Mesenteric fat pad (tissue), 1 donor: ENCODE data around the gene SERBP1. TPM values are rescaled to one million over a fixed set of nuclear protein-coding genes. Genes with fewer than 3 reads are reported as not detected.
"Not testable (repeated sequence)": the region's sequence is repeated elsewhere in the genome, so short reads cannot be mapped to it uniquely, and the experiment has no call there.

Experiments
- DNase-seq: peaks from one replicate; pipeline ENCODE4 v3.0.0-alpha.2; 2020; ENCODE audit warnings: low spot score
- long read RNA-seq: library from polyadenylated mRNA; unstranded; transcript quantifications from one replicate; pipeline ENCODE4 v2.0.0, GENCODE V29; 2020
- total RNA-seq: library from RNA; stranded (reverse); fragmentation: NEBNext Ultra II Directional; extraction: Animal tissue kit (Norgen Biotek cat#: 25700); gene quantifications from one replicate; pipeline ENCODE4 v1.2.1, GENCODE V29; 2021
- donor health status: DM: yes; HTN: yes; CAD: no.

Gene SERBP1
- 151 TPM for total RNA-seq
- long read RNA-seq, full-length matches to known transcripts, result 436 of 473 reads
- long read RNA-seq, partial matches to known transcripts, result 16 of 473 reads
- long read RNA-seq, other reads (novel, unspliced or antisense), result 21 of 473 reads

DNA sequence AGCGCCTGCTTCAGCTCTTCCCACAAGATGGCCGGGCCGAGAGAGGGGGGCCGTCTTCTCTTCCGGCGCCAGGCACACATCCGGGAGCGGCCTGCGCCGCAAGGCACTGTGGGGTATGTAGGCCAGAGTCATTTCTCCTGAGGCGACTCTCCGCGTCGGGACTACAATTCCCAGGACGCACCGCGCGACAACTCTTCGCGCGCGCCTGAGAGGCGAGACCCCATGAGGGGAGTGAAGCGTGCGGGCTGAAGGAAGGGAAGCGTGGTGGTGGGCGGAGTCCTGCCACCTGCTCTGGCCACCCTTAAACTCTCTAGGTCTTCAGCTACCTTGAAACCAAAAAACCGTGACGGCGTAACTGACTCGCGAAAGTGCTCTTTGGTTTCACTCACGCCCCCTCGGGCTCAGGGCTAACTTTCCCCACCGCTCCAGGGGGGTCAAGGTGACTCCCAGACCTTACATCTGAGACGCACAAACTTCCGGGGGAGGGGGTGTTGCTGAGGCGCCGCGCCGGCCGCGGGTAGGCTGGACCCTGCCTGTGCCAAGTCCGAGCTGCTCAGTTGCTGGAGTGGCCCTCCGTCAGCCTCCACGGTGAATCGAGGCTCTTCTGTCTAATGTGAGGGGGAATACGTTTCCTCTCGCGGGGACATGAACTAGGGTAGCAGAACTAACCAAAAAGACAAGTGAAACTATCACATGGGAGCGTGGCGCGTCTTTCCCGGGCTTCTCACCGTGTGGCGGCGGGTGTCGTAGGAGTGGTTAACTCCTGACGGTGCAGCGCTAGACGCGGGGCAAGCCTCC is at the start of gene SERBP1:
SERBP1 (minus strand) TSS at position 45 of the 798 bp plus-strand sequence. CDS start 102 bp downstream, outside the sequence.
- peak; percentile 97 for DNase-seq

DNA sequence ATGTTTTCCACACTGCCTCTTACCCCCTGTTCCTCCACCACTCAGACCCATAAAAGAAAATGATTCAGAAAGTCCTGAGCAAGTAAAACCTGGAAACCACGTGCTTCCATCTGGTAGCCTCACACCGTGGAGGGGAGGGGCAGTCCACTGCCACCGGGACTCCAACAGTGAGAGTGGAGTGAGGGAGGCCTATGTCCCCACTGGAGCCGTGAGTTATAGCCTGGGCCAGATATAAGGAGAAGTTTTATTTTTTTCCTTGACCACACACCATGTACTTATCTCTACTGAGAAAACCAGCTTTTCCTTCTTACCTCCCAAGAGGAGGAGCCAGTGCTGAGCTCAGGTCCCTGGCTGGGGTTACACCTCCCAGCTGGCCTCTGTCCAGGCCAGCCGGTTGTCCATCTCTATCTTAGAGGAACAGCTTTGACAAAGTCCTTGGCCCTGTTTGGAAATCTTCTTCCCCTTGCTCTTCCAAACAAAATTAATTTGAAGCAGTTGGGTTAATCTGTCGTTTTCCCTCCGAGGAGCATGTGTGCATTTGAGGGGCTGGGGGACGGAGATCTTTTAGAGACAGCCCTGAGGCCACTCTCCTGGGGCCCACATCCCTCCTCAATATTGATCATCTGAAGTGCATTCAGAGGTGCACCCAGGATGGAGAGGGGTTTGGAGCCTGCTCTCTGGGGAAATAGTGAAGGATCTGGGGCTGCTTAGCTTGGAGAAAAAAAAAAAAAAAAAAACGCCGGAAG is 49.1 kb upstream of the SERBP1 start:
- DNase-seq, result no peak

DNA sequence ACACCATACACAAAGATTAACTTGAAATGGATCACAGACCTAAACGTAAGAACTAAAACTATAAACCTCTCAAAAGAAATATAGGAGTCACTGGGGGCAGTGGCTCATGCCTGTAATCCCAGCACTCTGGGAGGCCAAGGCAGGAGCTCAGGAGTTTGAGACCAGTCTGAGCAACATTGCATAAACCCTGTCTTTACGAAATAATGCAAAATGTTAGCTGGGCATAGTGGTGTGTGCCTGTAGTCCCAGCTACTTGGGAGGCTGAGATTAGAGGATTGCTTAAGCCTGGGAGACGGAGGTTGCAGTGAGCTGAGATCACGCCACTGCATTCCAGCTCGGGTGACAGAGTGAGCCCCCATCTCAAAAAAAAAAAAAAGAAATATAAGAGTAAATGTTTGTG is 46.7 kb upstream of the SERBP1 start:
- no peak for DNase-seq

DNA sequence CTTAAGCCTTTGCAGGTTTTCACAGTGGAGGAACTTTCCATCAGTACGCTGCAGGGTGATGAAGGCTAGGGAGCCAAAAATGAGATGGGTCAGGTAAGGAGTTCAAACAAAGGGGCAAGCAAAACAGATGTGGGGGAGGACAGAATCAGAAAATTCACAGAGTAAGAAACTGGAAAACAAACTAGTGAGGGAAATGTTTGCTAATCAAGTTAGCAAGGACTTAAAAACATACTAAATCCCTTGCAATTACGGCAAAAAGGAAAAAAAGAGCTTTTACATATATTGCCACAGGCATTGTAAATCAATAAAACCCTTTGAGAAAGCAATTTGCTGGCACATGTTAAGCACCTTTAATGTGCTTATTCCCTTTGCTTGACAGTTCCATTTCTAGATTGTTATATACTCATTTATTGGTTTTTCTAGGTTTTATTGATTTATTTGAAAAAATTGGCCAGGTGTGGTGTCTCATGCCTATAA is 45.8 kb upstream of the SERBP1 start:
- DNase-seq, result no peak

DNA sequence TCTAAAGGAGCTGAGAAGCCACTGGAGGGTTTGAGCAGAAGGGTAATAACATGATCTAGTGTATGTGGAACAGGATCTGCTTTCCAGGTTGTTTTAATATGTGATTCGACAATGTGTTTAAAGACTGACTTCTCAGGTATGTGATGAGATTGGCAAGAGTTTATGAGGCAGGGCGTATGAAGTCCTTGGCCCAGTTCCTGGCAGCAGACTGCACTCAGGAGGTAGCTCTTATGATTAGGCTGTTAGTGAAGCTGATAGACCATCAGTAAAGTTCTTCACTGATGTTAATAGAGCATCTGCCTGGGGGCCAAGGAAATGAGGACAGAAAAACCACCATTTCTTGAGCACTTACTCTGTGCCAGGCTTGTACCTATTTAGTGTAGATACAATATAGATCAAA is 41.9 kb upstream of the SERBP1 start:
- DNase-seq, result no peak

DNA sequence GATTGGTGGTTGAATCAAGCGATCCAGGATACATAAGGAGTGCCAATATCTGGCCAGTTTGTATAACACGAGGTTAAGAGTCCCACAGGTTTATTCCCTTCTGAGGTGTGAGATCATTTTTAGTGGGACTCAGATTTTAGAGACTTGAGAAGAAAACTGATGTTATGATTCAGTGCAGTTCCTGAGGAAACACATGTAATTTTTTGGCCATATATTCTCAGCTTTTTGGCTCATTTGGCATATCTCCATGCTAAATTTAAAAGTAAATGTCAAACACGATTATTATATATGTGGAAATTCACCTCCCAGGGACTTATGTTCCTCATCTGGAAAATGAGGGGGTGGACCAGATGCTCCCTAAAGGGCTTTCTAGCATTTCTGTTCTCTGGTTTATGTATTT is 39.2 kb upstream of the SERBP1 start:
- no peak for DNase-seq

DNA sequence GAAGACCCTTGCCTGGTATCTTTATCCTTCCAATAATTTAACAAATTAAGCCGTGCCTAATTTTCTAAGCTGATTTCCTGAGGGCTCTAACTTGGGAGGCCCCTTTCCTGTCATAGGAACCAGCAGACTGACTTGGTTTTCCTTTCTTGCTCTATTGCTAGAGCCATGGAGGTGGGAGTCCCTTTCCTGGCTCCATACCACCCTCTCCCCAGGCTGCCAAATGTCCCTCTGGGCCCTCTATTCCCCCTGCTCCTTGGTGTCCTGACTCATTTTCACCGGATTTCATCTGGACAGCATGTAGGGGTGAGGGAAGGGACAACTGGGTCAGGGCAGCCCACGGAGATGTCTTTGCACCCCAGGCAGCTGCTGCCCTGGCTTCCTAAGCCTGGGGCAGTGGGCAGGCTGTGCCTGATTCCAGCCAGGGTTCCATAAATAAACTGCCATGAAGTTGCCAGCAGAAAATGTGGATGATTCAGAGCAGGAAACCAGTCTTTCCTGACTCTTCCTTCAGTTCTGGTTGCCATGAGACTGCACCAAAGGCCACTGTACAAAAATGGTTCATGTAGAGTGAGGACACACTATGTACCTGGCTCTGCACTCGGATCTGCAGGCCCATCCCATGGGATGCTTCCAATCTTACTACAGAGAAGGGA is 38.0 kb upstream of the SERBP1 start:
- DNase-seq, result no peak

DNA sequence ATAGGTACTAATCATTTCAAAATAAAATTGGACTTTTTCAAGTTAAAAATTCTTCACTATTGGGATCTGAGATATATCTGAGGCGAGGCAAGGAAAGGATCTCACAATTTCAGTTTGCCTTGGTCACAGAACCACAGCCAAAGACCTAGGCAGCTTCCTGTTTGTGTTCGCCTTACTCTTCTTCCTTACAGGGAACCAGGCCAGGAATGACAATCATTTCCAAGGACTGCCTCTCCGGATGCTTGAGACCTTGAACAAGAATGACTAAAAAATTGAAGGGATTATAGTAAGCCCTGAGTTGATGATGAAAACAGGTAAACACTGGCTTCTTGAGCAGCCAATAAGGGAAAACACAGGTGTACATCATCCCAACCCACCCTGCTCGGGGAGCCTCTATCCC is 35.2 kb upstream of the SERBP1 start:
- no peak for DNase-seq

DNA sequence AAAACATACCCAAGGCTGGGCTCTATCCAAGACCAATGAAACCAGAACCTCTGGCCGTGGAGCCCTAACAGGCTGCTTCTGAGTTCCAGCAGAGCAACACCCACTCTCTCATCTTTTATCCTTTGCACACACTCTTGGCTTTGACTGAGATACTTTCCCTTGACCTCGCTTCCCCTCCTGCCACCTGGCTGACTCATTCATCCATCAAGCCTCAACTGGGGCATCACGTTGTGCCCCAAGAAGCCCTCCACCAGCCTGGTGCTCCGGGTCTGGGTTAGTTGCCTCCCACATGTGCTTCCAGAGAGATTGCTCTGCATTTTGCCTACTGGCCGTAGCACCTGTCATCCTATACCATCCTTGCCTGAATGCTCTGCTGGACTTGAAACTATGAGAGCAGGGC is 34.5 kb upstream of the SERBP1 start:
- DNase-seq, result no peak

DNA sequence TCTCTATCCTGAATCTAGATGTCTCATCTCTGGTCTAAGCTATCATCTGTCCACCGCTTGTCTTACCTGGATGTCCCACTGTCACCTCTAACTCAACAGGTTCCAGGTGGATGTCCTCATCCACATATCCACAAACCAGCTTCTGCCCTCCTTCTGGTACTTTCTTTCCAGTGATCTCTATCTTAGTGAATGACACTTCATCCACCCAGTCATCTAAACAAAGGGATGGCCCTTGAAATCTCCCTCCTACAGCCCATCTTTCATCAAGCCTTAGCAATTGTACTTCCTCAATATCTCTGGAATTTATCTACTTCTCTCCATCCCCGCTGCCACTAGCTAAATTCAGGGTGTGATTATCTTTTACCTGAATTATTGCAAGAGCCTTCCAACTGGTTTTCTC is 33.9 kb upstream of the SERBP1 start:
- DNase-seq, result no peak

DNA sequence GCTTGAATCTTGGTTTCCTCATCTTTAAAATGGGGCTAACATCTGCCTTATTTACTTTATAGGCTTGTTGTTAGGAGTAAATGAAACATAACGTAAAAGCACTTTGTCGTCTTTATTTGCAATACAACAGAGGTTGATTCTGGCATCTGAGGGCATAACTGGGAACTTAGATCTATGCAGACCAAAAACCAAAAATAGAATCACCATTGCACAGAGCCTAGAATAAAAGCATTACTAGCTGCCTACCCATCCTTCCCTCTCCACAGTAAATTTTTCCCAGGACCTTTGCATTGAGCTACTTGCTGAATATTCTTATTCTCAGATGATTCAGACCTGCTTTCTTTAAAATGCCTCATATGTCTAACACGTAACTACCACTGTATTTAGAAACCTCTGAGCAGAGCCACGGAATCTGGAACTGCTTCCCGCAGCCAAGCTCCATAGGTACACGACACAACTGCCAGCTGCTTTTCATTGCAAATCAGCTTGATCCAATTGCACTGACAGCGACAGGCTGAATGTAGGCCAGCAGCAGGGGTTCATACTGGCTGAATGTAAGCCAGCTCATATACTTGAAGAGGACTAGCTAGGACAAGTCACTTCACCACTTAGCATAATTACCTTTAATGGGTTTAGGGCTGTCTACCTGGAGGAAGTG is 33.2 kb upstream of the SERBP1 start:
- no peak for DNase-seq

DNA sequence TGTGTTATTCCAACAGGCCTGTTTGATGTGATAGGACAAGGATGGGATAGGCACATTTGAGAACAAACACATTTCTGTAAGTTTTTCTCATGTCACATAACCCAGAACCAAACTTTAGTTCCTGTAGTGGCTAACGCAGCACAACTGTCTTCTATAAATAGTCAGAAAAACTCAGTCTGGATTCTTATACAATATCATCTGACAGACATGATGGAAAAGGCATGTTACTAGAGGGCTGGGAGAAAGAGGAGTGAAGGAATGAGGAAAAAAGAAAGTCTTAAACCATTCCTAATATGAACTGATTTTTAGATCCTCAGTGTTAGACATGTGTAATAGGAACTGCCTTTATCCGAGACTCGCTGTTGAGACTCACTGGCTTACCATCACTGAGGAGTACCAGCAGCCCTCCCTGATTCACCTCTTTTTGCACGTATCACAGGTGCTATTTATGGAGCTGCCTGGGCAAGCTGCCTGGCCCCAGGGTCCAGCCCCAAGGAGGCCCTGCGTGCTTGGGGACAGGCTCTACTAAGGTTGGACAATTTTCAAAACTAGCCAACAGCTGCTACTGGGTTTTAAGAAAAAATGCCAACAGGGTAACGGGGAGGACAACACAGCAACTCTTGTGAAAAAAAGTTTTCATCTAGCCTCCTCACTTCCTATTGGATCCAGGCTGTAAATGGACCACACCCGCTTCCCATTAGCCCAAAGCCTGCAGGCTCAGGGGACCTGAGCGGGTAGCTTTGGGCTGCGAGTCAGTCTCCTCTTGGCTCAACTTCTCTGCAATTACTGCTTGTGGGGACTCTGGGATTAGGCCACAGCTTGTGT is 30.7 kb upstream of the SERBP1 start:
- no peak for DNase-seq

DNA sequence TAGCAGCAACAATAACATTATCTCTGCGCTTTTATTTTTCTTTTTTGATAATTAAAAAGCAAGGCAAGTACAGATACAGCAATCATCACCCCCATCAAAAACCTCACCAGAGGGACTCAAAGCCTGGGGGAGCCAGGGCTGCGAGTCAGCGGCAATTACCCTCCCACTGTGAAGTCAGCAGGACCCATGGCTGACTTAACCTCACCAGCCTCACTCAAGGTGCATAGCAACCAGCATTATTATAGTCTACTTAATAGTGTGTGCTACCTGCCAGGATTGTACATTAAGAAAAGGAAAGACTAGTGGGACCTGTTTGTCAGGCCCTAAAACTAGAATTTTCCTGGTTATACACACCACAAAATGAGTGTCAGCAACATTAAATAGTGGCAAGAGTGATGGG is 28.9 kb upstream of the SERBP1 start:
- no peak for DNase-seq

DNA sequence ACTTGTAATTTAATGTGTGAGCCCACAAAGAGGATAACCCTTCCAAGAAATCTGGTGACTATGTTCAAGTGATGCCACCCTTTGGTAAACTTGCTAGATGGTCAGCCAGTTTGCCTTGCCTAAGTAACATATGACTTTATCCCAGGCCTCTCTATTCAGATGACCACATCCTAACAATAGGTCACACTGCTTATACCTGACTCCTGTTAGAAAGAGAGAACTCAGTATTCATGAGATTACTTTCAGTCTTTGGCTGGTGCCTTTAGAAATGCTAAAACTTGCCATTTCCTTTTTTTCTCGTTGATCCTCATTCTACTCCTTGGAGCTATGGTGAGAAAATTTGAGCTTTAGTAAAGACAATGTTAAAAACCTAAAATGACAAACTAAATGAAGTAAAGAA is 28.5 kb upstream of the SERBP1 start:
- DNase-seq, result no peak

DNA sequence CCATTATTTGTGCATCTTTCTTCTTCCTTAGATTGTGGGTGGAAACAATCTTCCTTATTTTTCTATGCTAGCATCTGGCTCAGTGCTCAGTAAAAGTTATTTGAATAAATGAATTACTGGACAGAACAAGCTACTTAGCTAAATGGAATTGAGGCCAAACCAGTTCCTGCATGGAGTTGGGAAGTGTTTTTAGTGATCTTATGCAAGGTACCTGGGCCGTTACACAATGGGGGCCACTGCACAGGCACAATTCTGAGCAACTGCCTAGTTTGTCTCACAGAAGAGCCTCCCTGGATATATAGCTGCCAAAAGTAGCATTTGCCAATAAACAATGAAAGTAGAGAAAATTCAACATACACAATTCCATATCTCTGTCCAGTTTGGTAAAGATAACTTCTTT is 27.0 kb upstream of the SERBP1 start:
- no peak for DNase-seq

DNA sequence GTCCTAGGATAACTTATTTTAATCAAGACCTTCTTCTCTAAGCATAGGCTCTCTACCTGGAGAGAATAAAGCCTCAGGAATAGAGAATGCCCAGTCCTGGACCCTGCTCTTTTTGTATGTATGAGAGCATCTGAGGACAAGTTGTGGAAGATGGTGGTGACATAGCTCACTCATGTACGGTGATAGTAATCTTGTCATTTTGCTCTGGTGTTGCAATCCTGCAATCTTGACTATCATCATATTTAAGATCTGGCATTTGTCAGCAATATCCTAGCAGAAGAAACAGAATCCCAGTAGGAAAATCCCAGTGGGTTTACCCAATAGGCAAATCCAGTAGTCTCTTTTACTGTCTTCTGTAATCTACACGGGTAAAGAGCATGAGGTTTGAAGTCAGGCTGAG is 21.6 kb upstream of the SERBP1 start:
- DNase-seq, result no peak

DNA sequence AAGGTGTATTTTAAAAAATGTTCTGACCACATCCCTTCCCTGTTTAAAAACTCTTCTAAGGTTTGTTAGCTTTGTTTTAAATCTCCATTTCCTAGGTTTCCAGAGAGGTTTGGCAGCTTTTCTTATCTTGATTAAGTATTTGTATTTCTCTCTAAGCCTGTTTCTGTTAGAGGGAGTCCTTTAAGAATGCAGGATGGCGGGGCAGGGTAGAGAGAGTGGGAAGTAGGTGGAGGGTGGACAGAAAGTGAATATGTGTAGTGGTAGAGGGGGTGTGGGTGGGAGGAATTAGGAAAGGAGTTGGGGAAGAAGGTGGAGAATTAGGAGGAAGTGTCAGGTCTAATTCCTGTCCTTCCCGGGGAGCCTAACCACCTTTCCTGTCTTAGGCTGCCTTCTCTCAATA is 21.2 kb upstream of the SERBP1 start:
- no peak for DNase-seq

DNA sequence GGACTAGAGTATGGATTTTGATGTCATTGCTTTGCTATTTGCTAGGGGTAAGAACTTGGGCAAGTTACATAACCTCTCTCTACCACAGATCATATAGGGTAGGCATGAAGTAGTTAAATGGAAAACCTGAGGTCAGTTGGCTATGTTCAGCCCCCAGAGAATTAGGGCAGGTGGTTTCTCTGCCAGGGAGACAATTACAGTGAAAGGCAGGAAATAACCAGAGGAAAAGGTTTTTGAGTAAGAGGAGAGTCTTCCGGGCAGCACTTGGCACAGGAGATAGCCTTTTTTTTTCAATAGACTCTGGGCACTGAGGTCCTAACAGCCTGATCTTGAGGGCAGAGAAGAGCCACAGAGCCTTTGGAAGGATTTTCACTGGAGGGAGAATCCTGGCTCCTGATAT is 16.7 kb upstream of the SERBP1 start:
- no peak for DNase-seq

DNA sequence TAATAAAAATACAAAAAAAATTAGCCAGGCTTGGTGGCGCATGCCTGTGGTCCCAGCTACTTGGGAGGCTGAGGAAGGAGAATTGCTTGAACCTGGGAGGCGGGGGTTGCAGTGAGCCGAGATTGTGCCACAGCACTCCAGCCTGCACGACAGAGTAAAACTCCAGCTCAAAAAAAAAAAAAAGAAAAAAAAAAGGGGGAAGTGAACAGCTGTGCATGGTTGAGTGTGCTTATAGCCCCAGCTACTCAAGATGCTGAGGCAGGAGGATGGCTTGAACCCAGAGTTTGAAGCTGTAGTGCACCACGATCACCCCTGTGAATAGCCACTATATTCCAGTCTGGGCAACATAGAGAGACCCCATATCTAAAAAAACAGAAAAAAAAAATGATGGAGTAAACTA is 15.8 kb upstream of the SERBP1 start:
- not testable (repeated sequence) for DNase-seq

DNA sequence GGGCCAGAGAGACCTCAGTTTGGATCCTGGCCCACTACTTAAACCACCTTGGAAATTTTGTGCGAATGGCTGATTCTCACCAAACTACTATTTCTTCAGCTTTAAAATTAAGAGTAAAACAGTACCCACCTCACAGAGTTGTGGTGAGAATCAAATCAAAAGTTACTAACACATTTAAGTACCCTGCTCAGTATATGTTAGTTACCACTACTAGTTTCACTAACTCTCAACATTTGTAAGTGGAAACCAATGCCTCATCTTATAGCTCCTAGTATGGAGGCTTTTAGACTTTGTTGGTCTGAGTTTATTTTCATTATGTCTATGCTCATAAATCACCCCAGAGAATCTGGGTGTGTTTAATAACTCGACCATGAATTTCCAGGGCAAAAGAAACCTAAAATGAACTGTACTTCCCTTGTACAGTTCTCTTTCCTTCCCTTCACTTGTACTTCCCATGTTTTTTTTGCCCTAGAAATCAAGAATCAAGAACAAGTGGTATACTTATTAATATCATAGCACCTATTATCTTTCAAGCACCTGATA is 11.6 kb upstream of the SERBP1 start:
- DNase-seq, result no peak
